HEK293 (cell line): ENCODE measurements around the gene MS4A10.

Experiments
- CTCF ChIA-PET: fragments of 350-600 bp; formaldehyde crosslinking; extraction: SDS; loops from one replicate; lab custom pipeline; 2021; ENCODE audit warnings: antibody characterized with exemption; lab: Yijun Ruan, JAX
- POLR2A ChIA-PET: fragments of 300-600 bp; formaldehyde crosslinking; extraction: SDS; loops from one replicate; lab custom pipeline; 2020; ENCODE audit warnings: antibody characterized with exemption, inconsistent platforms; lab: Yijun Ruan, JAX
- H3K27ac ChIP-seq: fragments of 200-500 bp; sonication (Bioruptor generic); 2 replicates; pipeline ENCODE4 v1.5.1; 2014; ENCODE audit warnings: low read depth, low read length, control low read depth, inconsistent platforms; ENCODE audit errors: extremely low read depth
- H3K36me3 ChIP-seq, 2 experiments: fragments of 200-500 bp in 1 of 2; sonication (Bioruptor generic) in 1 of 2; 1 replicate in 1 of 2; 2 replicates in 1 of 2; pipeline ENCODE4 v1.5.1; 2014 to 2017; ENCODE audit warnings: inconsistent platforms in 2 of 2, low read length in 2 of 2; ENCODE audit not compliant: control insufficient read depth in 2 of 2, insufficient read depth in 1 of 2
- H3K4me1 ChIP-seq: fragments of 200-500 bp; sonication (Bioruptor generic); 2 replicates; pipeline ENCODE4 v1.5.1; 2014; ENCODE audit warnings: mild to moderate bottlenecking, low read length, inconsistent platforms; ENCODE audit not compliant: control insufficient read depth, insufficient read depth
- H3K4me3 ChIP-seq: 2 replicates; pipeline ENCODE4 v1.5.1; 2011; ENCODE audit warnings: low read depth, mild to moderate bottlenecking, control low read depth, low read length, moderate library complexity
- H3K9me3 ChIP-seq: fragments of 200-500 bp; sonication (Bioruptor generic); 2 replicates; pipeline ENCODE4 v1.5.1; 2014; ENCODE audit warnings: low read depth, low read length, inconsistent platforms; ENCODE audit not compliant: control insufficient read depth, insufficient read depth
- EGR2 ChIP-seq: fragments of 450-650 bp; formaldehyde crosslinking; IDR thresholded peaks from 2 replicates; pipeline ENCODE4 v1.5.1; 2016; ENCODE audit warnings: low read depth, missing biosample characterization, missing genetic modification characterization
- MZF1 ChIP-seq: fragments of 450-650 bp; formaldehyde crosslinking; IDR thresholded peaks from 2 replicates; pipeline ENCODE4 v1.5.1; 2017; ENCODE audit warnings: missing biosample characterization, missing genetic modification characterization, borderline replicate concordance
- SETDB1 ChIP-seq: IDR thresholded peaks from one replicate; pipeline ENCODE4 v1.6.1; 2017; ENCODE audit warnings: mild to moderate bottlenecking, low read length, moderate library complexity, mixed read lengths; ENCODE audit not compliant: insufficient read length
- WT1 ChIP-seq: fragments of 450-650 bp; formaldehyde crosslinking; IDR thresholded peaks from 2 replicates; pipeline ENCODE4 v1.5.1; 2016; ENCODE audit warnings: missing biosample characterization, missing genetic modification characterization
- ZBTB20 ChIP-seq: fragments of 450-650 bp; formaldehyde crosslinking; IDR thresholded peaks from 2 replicates; pipeline ENCODE4 v1.5.1; 2016; ENCODE audit warnings: missing biosample characterization, missing genetic modification characterization
- ZIC2 ChIP-seq: fragments of 450-650 bp; formaldehyde crosslinking; IDR thresholded peaks from 2 replicates; pipeline ENCODE4 v1.5.1; 2016; ENCODE audit warnings: missing biosample characterization, missing genetic modification characterization
- ZNF16 ChIP-seq: fragments of 450-650 bp; formaldehyde crosslinking; IDR thresholded peaks from 2 replicates; pipeline ENCODE4 v1.5.1; 2016; ENCODE audit warnings: low read depth, missing biosample characterization, missing genetic modification characterization
- ZNF19 ChIP-seq: fragments of 450-650 bp; formaldehyde crosslinking; IDR thresholded peaks from 2 replicates; pipeline ENCODE4; 2016; ENCODE audit warnings: missing biosample characterization, missing genetic modification characterization, low read depth
- ZNF24 ChIP-seq: fragments of 450-650 bp; formaldehyde crosslinking; IDR thresholded peaks from 2 replicates; pipeline ENCODE4 v1.5.1; 2016; ENCODE audit warnings: missing biosample characterization, missing genetic modification characterization
- ZNF341 ChIP-seq: fragments of 450-650 bp; formaldehyde crosslinking; IDR thresholded peaks from 2 replicates; pipeline ENCODE4; 2016; ENCODE audit warnings: low read depth, missing biosample characterization, missing genetic modification characterization
- ZNF621 ChIP-seq: fragments of 450-650 bp; formaldehyde crosslinking; IDR thresholded peaks from 2 replicates; pipeline ENCODE4 v1.5.1; 2017; ENCODE audit warnings: missing biosample characterization, missing genetic modification characterization
- ZNF654 ChIP-seq: fragments of 450-650 bp; formaldehyde crosslinking; IDR thresholded peaks from 2 replicates; pipeline ENCODE4 v1.5.1; 2016; ENCODE audit warnings: low read depth, missing biosample characterization, missing genetic modification characterization
- ZNF670 ChIP-seq: fragments of 450-650 bp; formaldehyde crosslinking; IDR thresholded peaks from 2 replicates; pipeline ENCODE4 v1.5.1; 2016; ENCODE audit warnings: missing biosample characterization, missing genetic modification characterization, low read depth
- ZNF707 ChIP-seq: fragments of 450-650 bp; formaldehyde crosslinking; IDR thresholded peaks from 2 replicates; pipeline ENCODE4 v1.5.1; 2016; ENCODE audit warnings: missing biosample characterization, missing genetic modification characterization
- ZNF777 ChIP-seq: fragments of 450-650 bp; formaldehyde crosslinking; IDR thresholded peaks from 2 replicates; pipeline ENCODE4 v1.5.1; 2017; ENCODE audit warnings: missing biosample characterization, missing genetic modification characterization, borderline replicate concordance
- ZXDB ChIP-seq: fragments of 450-650 bp; formaldehyde crosslinking; IDR thresholded peaks from 2 replicates; pipeline ENCODE4 v1.5.1; 2016; ENCODE audit warnings: missing biosample characterization, missing genetic modification characterization
- TF ChIP-seq, protein P1 (sequence below): fragments of 450-650 bp; formaldehyde crosslinking; IDR thresholded peaks from 2 replicates; pipeline ENCODE4 v1.5.1; 2016; ENCODE audit warnings: missing biosample characterization, missing genetic modification characterization
- TF ChIP-seq, protein P2 (sequence below): fragments of 450-650 bp; formaldehyde crosslinking; conservative IDR thresholded peaks from 2 replicates; pipeline ENCODE4 v1.5.1; 2016; ENCODE audit warnings: low read depth, missing biosample characterization, missing genetic modification characterization
- TF ChIP-seq, protein P3 (sequence below): fragments of 450-650 bp; formaldehyde crosslinking; IDR thresholded peaks from 2 replicates; pipeline ENCODE4; 2016; ENCODE audit warnings: missing biosample characterization, missing genetic modification characterization
- TF ChIP-seq, protein P4 (sequence below): fragments of 450-650 bp; formaldehyde crosslinking; IDR thresholded peaks from 2 replicates; pipeline ENCODE4 v1.5.1; 2016; ENCODE audit warnings: missing biosample characterization, missing genetic modification characterization
- TF ChIP-seq, protein P5 (sequence below): fragments of 450-650 bp; formaldehyde crosslinking; IDR thresholded peaks from 2 replicates; pipeline ENCODE4 v1.5.1; 2016; ENCODE audit warnings: missing biosample characterization, missing genetic modification characterization
- TF ChIP-seq, protein P6 (sequence below): fragments of 450-650 bp; formaldehyde crosslinking; optimal IDR thresholded peaks from 2 replicates; pipeline ENCODE3; 2016; ENCODE audit warnings: missing biosample characterization, mild to moderate bottlenecking, missing genetic modification characterization

The MS4A10 gene

DNA sequence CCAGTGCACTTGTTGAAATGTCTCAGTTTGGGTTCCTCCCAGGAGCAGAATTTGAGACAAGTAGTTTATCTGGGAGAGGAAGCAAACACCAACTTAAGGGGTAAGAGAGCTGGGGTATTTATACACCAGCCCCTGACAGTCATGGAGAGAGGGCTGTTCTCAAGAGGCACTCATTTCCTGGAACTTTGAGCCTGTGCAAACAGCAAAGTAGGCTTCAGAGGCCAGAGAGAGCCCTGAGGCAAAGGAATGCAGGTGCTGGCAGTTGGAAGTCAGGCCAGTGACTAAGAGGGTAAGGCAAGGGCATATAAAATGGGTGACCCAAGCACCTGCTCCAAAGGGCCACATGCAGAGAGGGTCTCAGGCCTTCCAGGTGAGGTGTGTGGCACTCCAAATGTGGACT lies 44.6 kb upstream of the MS4A10 start:
- TF ChIP-seq, protein P1, sequence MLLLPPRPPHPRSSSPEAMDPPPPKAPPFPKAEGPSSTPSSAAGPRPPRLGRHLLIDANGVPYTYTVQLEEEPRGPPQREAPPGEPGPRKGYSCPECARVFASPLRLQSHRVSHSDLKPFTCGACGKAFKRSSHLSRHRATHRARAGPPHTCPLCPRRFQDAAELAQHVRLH (tag by site-specific recombination), result no peak
- TF ChIP-seq, protein P2, sequence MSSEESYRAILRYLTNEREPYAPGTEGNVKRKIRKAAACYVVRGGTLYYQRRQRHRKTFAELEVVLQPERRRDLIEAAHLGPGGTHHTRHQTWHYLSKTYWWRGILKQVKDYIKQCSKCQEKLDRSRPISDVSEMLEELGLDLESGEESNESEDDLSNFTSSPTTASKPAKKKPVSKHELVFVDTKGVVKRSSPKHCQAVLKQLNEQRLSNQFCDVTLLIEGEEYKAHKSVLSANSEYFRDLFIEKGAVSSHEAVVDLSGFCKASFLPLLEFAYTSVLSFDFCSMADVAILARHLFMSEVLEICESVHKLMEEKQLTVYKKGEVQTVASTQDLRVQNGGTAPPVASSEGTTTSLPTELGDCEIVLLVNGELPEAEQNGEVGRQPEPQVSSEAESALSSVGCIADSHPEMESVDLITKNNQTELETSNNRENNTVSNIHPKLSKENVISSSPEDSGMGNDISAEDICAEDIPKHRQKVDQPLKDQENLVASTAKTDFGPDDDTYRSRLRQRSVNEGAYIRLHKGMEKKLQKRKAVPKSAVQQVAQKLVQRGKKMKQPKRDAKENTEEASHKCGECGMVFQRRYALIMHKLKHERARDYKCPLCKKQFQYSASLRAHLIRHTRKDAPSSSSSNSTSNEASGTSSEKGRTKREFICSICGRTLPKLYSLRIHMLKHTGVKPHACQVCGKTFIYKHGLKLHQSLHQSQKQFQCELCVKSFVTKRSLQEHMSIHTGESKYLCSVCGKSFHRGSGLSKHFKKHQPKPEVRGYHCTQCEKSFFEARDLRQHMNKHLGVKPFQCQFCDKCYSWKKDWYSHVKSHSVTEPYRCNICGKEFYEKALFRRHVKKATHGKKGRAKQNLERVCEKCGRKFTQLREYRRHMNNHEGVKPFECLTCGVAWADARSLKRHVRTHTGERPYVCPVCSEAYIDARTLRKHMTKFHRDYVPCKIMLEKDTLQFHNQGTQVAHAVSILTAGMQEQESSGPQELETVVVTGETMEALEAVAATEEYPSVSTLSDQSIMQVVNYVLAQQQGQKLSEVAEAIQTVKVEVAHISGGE, result no peak
- TF ChIP-seq ZNF670 (no peak), EGR2 (no peak), ZNF621 (tag by site-specific recombination) (no peak), ZNF19 (tag by site-specific recombination) (no peak), MZF1 (tag by site-specific recombination) (no peak), ZNF341 (no peak), ZBTB20 (tag by site-specific recombination) (no peak), SETDB1 (no peak), ZNF16 (tag by site-specific recombination) (no peak)
- TF ChIP-seq, protein P3, sequence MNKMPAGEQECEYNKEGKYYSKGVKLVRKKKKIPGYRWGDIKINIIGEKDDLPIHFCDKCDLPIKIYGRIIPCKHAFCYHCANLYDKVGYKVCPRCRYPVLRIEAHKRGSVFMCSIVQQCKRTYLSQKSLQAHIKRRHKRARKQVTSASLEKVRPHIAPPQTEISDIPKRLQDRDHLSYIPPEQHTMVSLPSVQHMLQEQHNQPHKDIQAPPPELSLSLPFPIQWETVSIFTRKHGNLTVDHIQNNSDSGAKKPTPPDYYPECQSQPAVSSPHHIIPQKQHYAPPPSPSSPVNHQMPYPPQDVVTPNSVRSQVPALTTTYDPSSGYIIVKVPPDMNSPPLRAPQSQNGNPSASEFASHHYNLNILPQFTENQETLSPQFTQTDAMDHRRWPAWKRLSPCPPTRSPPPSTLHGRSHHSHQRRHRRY (tag by site-specific recombination), result no peak
- H3K27ac ChIP-seq, result no peak overlapping the region
- no peaks in the 10 kb centered on the region for H3K36me3 ChIP-seq
- POLR2A ChIA-PET, result no interaction called here
- CTCF ChIA-PET, result interaction anchor here (0.5 to 0.6 kb wide), 3 partner anchors 35 to 947 kb away, joined by 3 read pairs; no protein-coding TSS in a partner anchor
- H3K9me3 ChIP-seq, result no peaks in the 10 kb centered on the region
- no peak overlapping the region for H3K4me3 ChIP-seq
- no peaks in the 10 kb centered on the region for H3K4me1 ChIP-seq

DNA sequence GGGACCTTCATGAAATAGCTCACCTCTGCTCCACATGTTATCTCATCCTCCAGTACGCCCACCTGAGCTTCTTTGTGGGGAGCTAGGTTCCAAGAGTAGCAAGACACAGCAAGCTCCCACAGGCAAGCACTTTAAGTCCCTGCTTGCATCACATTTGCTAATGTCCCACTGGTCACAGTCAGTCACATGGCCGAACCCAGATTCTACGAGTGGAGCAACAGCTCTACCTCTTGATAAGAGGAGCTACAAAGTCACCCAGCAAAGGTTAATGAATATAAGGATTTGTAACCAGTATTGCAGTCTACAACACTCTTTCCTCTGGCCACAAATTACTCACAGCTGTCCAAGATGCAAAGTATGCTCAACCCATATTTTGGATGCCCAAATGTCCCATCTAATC lies 43.7 kb upstream of the MS4A10 start:
- Histone ChIP-seq H3K27ac (no peak overlapping the region), H3K36me3 (no peaks in the 10 kb centered on the region), H3K4me1 (no peaks in the 10 kb centered on the region), H3K4me3 (no peak overlapping the region), H3K9me3 (no peaks in the 10 kb centered on the region)
- ChIA-PET POLR2A (no interaction called here), CTCF (interaction anchor here (0.9 kb wide), 1 partner anchor 476 kb away, joined by 5 read pairs; no protein-coding TSS in a partner anchor)
- TF ChIP-seq, protein P4, sequence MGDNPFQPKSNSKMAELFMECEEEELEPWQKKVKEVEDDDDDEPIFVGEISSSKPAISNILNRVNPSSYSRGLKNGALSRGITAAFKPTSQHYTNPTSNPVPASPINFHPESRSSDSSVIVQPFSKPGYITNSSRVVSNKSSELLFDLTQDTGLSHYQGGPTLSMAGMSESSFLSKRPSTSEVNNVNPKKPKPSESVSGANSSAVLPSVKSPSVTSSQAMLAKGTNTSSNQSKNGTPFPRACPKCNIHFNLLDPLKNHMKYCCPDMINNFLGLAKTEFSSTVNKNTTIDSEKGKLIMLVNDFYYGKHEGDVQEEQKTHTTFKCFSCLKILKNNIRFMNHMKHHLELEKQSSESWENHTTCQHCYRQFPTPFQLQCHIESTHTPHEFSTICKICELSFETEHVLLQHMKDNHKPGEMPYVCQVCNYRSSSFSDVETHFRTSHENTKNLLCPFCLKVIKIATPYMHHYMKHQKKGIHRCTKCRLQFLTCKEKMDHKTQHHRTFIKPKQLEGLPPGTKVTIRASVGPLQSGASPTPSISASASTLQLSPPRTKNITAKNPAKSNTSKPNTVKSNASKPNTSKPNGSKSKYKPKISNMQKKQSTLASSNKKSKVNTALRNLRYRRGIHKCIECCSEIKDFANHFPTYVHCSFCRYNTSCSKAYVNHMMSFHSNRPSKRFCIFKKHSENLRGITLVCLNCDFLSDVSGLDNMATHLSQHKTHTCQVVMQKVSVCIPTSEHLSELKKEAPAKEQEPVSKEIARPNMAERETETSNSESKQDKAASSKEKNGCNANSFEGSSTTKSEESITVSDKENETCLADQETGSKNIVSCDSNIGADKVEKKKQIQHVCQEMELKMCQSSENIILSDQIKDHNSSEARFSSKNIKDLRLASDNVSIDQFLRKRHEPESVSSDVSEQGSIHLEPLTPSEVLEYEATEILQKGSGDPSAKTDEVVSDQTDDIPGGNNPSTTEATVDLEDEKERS (tag by site-specific recombination), result no peak
- TF ChIP-seq WT1 (no peak), ZNF707 (no peak), ZNF777 (no peak), ZNF24 (tag by site-specific recombination) (no peak), ZIC2 (tag by site-specific recombination) (no peak), ZXDB (tag by site-specific recombination) (no peak), ZNF654 (no peak)
- TF ChIP-seq, protein P5, sequence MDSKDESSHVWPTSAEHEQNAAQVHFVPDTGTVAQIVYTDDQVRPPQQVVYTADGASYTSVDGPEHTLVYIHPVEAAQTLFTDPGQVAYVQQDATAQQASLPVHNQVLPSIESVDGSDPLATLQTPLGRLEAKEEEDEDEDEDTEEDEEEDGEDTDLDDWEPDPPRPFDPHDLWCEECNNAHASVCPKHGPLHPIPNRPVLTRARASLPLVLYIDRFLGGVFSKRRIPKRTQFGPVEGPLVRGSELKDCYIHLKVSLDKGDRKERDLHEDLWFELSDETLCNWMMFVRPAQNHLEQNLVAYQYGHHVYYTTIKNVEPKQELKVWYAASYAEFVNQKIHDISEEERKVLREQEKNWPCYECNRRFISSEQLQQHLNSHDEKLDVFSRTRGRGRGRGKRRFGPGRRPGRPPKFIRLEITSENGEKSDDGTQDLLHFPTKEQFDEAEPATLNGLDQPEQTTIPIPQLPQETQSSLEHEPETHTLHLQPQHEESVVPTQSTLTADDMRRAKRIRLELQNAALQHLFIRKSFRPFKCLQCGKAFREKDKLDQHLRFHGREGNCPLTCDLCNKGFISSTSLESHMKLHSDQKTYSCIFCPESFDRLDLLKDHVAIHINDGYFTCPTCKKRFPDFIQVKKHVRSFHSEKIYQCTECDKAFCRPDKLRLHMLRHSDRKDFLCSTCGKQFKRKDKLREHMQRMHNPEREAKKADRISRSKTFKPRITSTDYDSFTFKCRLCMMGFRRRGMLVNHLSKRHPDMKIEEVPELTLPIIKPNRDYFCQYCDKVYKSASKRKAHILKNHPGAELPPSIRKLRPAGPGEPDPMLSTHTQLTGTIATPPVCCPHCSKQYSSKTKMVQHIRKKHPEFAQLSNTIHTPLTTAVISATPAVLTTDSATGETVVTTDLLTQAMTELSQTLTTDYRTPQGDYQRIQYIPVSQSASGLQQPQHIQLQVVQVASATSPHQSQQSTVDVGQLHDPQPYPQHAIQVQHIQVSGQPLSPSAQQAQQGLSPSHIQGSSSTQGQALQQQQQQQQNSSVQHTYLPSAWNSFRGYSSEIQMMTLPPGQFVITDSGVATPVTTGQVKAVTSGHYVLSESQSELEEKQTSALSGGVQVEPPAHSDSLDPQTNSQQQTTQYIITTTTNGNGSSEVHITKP, result no peak
- TF ChIP-seq, protein P6, sequence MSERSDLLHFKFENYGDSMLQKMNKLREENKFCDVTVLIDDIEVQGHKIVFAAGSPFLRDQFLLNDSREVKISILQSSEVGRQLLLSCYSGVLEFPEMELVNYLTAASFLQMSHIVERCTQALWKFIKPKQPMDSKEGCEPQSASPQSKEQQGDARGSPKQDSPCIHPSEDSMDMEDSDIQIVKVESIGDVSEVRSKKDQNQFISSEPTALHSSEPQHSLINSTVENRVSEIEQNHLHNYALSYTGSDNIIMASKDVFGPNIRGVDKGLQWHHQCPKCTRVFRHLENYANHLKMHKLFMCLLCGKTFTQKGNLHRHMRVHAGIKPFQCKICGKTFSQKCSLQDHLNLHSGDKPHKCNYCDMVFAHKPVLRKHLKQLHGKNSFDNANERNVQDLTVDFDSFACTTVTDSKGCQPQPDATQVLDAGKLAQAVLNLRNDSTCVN (tag by site-specific recombination), result no peak
